Activated T-cell treated with anti-CD3 and anti-CD28 coated beads, Interleukin-2, amount 50 U/mL, for 24 hours (primary cell): ENCODE data around the gene HS6ST1.

Experiments
- DNase-seq: peaks from one replicate; pipeline ENCODE4 v3.0.0-alpha.2; 2020
- H3K27ac Mint-ChIP-seq: 2 replicates; pipeline ENCODE4 v1.8.0; 2020; ENCODE audit warnings: mild to moderate bottlenecking, mixed read lengths
- H3K27me3 Mint-ChIP-seq: 2 replicates; pipeline ENCODE4 v1.8.0; 2020; ENCODE audit warnings: mixed read lengths
- H3K36me3 Mint-ChIP-seq: 2 replicates; pipeline ENCODE4 v1.8.0; 2020; ENCODE audit warnings: low read depth, mixed read lengths
- H3K4me1 Mint-ChIP-seq: 2 replicates; pipeline ENCODE4 v1.8.0; 2020; ENCODE audit warnings: low read depth, mixed read lengths
- H3K4me3 Mint-ChIP-seq: 2 replicates; pipeline ENCODE4 v1.8.0; 2020; ENCODE audit warnings: mild to moderate bottlenecking, moderate library complexity, mixed read lengths
- H3K9me3 Mint-ChIP-seq: 2 replicates; pipeline ENCODE4 v1.8.0; 2020; ENCODE audit warnings: mixed read lengths

The HS6ST1 gene

DNA sequence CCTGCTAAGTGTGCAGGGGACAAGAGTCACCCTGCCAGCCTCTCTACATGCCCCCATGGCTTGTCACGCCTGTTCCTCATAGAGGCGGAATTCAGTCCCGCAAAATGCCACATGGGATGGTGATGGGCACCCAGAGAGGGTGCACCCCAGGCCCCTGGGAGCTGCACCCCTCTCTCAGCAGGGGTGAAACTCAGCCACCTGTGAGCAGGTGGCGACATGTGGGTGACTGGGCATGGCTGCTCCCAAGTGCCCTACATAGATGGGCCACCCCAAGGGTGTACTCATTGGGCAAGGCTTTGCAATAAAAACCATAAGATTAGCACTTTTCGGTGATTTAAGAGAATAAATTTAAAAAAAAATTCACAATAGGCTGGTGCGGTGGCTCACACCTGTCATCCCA, 6.3 kb downstream of the HS6ST1 start:
- Mint-ChIP-seq H3K27ac (no peak overlapping the region), H3K9me3 (no peaks in the 10 kb centered on the region), H3K4me3 (no peak overlapping the region), H3K4me1 (peaks cover 61% of the 10 kb centered on the region), H3K36me3 (peaks cover 24% of the 10 kb centered on the region), H3K27me3 (no peaks in the 10 kb centered on the region)
- DNase-seq: no peak

DNA sequence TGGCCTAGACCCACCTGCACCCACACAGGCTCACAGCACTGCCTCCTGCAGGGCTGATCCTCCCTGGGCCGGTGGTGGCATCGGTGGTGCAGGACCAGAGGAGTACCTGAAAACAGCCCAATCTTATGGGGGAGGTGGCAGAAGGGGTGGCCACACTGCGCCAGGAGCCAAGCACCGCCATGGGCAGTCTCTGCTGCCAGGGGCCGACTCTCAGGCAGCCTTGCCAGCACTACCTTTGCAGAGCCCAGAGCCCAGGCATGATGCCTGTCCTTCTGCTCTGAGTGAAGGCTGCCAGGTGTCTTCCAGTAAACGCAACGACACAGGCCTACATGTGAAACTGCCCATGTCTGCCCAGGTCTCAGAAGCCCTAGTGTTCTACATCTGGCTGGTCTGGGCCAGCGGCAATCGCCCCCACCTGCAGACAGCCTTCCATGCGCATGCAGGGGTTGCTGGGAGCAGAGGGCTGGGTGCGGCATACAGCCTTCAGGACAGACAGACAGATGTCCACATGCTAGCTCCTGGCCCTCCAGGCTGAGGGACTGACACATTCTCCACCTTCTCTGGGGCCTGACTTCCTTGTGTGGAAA, 6.8 kb downstream of the HS6ST1 start:
- no peak overlapping the region for H3K4me3 Mint-ChIP-seq
- peak; percentile 24 for DNase-seq
- no peaks in the 10 kb centered on the region for H3K27me3 Mint-ChIP-seq
- H3K27ac Mint-ChIP-seq: no peak overlapping the region
- H3K4me1 Mint-ChIP-seq: peaks cover 57% of the 10 kb centered on the region
- H3K36me3 Mint-ChIP-seq: peaks cover 26% of the 10 kb centered on the region
- no peaks in the 10 kb centered on the region for H3K9me3 Mint-ChIP-seq

DNA sequence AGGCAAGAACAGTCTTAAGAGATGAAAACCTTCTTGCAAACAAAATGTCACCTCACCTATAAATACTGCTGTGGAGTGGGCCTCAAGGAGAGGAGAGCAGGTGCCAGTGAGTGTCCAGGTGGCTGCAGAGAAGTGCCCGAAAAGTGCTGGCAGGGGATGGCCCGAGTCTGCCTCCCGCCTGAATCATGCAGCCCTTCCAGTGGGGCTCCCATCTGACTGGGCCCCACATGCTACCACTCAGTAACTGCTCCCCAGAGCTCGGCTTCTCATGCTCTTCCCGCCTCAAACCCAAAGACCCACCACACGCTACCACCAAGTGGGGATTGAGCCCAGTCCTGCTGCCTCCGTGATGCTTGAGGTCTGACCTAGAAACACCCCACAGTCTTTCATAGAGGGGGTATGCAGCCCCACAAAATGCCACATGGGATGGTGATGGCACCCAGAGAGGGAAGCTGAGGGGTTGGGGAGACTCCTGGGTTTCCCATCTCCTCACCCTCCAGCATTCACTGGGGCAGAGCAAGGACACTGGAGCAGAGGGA, 7.4 kb downstream of the HS6ST1 start:
- Mint-ChIP-seq H3K4me3 (no peak overlapping the region), H3K36me3 (peaks cover 24% of the 10 kb centered on the region), H3K27me3 (no peaks in the 10 kb centered on the region), H3K9me3 (no peaks in the 10 kb centered on the region), H3K4me1 (peaks cover 53% of the 10 kb centered on the region), H3K27ac (no peak overlapping the region)
- DNase-seq: no peak

DNA sequence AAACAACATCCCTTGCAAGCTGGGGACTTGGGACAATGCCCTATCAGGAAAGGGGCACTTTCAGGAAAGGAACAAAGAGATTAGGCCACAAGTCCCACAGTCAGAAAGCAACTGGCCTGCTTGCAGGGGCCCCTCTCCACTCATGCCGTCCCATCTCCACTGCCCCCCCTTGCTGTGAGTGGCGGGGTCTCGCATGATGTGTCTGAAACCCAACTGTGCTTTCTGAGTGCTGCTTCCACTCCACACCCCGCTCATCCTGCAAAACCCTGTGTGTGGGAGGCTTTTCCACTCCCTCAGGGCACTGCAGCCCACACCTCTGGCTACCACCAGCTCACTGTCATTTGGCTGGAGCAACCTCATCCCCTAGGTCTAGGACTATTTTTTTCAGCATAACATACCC, 7.9 kb downstream of the HS6ST1 start:
- peaks cover 24% of the 10 kb centered on the region for H3K36me3 Mint-ChIP-seq
- peaks cover 51% of the 10 kb centered on the region for H3K4me1 Mint-ChIP-seq
- no peak overlapping the region for H3K4me3 Mint-ChIP-seq
- no peak overlapping the region for H3K27ac Mint-ChIP-seq
- no peak for DNase-seq
- no peaks in the 10 kb centered on the region for H3K27me3 Mint-ChIP-seq
- no peaks in the 10 kb centered on the region for H3K9me3 Mint-ChIP-seq

DNA sequence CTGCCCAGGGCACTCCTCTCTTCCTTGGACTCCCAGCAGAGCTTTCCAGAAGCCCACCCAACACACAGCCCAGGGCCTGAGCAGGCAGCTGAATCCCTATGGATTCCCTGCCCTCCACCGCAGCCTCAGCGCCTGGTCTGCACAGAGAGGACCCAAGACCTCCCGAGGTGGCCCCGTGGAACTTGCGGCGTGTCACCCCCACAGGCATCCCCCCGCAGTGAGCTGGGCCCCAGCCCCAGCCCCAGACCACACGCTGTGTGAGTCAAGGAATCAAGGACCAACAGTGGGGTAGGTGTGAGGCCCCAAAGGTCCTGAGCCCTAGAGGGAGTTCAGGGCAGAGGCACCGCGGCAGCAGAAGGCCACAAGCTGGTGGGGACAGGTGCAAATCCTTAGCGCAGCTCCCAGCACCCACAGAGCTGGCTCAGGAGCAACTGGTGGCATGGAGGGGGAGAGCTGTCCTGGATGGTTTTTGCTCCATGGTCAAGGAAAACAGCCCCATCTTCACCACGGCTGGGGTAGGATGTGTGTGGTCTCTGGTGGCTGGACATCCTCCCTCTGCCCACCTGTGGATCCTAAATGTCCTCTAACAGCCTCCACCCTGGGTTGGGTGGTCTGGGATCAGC, 8.5 kb downstream of the HS6ST1 start:
- H3K4me1 Mint-ChIP-seq: peaks cover 47% of the 10 kb centered on the region
- DNase-seq: peak; percentile 21
- H3K36me3 Mint-ChIP-seq: peaks cover 19% of the 10 kb centered on the region
- no peak overlapping the region for H3K4me3 Mint-ChIP-seq
- H3K27me3 Mint-ChIP-seq: no peaks in the 10 kb centered on the region
- H3K27ac Mint-ChIP-seq: no peak overlapping the region
- no peaks in the 10 kb centered on the region for H3K9me3 Mint-ChIP-seq

DNA sequence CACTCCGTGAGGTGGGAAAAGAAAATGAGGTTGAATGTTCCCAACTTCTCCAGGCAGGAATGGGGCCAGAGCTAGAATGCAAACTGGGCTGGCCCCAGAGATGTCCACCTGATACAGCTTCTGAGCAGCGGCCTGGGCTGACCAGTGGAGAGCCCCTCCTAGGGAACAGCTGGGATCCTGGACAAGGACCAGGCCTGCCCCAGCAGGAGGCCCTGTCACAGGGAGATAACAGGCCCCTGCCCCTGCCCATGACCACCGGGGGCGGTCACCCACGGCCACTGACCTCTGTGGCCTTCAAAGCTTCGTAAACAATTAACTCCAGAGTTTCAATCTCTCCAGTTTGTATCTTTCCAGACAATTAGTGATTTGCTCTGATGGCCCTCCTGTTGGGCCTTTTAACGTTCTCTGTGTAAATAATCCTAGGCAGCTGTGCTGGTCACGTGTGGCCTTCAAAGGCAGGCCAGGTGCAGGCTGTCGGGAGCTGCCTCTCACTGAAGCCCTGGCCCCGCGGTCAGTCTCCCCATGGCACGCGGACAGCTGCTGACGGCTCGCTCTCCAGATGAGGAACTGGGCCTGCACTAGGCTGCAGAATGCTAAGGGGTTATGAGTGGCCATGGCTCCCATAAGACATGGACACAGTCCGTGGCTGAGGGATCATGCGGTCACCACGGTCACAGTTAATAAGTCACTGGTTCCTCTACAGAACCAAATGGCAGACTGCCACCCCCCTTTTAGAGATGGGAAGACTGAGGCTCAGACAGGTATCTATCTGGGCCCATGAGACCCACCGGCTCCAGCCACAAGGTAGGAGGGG, 9.2 kb downstream of the HS6ST1 start:
- peaks cover 39% of the 10 kb centered on the region for H3K4me1 Mint-ChIP-seq
- H3K4me3 Mint-ChIP-seq: no peak overlapping the region

DNA sequence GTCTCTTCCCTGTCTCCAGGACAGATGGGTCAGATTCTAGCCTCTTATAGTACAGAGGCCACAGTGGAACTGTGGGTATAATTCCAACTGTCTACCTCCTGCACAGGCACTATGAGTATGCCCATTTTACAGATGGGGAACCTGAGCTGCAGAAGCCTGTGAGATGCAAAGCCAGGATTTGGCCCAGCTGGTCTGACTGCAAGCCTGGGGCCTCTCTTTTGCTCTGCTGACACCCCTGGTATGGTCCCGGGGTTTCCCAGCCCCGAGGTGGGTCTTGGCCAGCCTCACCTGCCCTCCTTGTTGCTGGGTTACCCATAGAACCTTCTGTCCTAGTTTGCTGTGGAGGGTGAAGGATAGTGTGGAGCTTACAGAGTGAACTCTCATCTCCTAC, 9.8 kb downstream of the HS6ST1 start:
- Mint-ChIP-seq H3K4me3 (no peak overlapping the region), H3K27ac (no peak overlapping the region), H3K9me3 (no peaks in the 10 kb centered on the region), H3K27me3 (no peaks in the 10 kb centered on the region), H3K36me3 (peaks cover 10% of the 10 kb centered on the region), H3K4me1 (peaks cover 33% of the 10 kb centered on the region)
- DNase-seq: no peak

More for the DNA sequence above, 9.2 kb downstream of the HS6ST1 start:
- Mint-ChIP-seq H3K9me3 (no peaks in the 10 kb centered on the region), H3K27ac (no peak overlapping the region), H3K36me3 (peaks cover 15% of the 10 kb centered on the region), H3K27me3 (no peaks in the 10 kb centered on the region)
- no peak for DNase-seq

DNA sequence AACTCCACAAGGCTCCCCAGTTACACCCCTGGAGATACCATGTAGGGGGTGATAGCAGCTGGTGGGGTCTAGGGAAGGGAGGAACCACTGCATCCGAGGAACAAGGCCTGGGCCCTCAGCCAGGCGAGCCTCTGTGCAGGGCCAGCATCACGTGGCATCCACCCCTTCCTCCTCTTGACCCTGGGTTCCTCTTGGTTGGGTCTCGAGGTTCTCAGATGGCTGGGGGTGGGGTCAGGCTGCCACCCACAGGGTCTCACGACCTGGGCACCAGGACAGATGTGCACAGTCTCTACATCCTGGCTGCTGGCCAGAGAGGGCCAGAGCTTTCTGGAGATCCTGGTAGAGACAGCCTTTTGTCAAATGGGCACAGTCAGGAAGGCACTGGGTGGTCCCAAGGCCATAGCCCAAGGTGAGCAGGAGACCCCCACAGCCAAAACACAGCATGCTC, 10.4 kb downstream of the HS6ST1 start:
- H3K4me3 Mint-ChIP-seq: no peak overlapping the region
- H3K27me3 Mint-ChIP-seq: no peaks in the 10 kb centered on the region
- no peak overlapping the region for H3K27ac Mint-ChIP-seq
- peaks cover 10% of the 10 kb centered on the region for H3K36me3 Mint-ChIP-seq
- no peak for DNase-seq
- H3K9me3 Mint-ChIP-seq: no peaks in the 10 kb centered on the region
- peaks cover 29% of the 10 kb centered on the region for H3K4me1 Mint-ChIP-seq

DNA sequence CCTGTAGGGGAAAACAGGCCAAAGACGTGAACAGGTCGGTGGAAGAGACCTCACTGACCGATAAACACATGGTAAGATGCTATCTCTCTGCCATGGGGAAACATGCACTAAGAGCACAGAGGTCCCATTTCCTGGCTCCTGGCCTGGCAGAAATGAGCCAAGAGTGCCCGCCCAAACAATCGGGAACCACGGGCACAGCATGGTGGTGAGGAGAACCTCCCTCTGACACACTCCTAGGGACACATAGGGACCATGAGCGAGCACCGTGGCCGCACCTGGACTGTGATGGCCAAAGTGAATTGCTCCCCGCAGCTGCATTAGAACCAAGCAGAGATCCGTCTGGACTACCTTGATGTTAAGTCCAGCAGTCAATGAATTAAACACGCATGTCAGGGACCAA, 11.1 kb downstream of the HS6ST1 start:
- H3K36me3 Mint-ChIP-seq: peaks cover 10% of the 10 kb centered on the region
- peaks cover 23% of the 10 kb centered on the region for H3K4me1 Mint-ChIP-seq
- H3K4me3 Mint-ChIP-seq: no peak overlapping the region
- no peaks in the 10 kb centered on the region for H3K27me3 Mint-ChIP-seq
- DNase-seq: no peak
- H3K9me3 Mint-ChIP-seq: no peaks in the 10 kb centered on the region
- no peak overlapping the region for H3K27ac Mint-ChIP-seq

DNA sequence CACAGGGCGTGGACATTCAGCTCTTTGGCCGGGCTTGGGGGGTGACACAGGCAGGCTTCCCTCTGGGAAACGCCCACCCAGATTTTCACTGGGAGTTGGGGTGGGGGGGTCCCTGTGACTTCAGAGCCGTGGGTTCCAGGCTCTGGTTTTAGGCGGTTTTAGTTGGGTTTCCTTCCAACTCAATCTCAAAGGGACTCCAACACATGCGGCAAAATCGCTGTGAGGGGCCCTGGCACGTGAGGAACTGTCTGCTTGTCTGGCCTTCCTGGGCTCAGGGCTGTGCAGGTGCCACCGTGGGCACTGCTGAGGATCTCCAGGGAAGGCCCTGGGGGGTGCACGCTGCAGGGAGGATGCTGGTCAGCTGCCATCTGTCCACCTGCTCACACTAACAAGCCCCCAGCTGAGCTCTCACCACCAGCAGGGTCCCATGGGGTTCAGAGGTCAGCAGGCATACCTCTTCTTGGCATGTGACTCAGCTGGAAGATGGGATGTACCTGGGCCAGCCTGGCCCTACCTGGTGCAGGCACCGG, 11.7 kb downstream of the HS6ST1 start:
- DNase-seq: no peak
- Mint-ChIP-seq H3K4me1 (peaks cover 19% of the 10 kb centered on the region), H3K4me3 (no peak overlapping the region), H3K27ac (no peak overlapping the region), H3K36me3 (peaks cover 6% of the 10 kb centered on the region), H3K27me3 (no peaks in the 10 kb centered on the region), H3K9me3 (no peaks in the 10 kb centered on the region)

DNA sequence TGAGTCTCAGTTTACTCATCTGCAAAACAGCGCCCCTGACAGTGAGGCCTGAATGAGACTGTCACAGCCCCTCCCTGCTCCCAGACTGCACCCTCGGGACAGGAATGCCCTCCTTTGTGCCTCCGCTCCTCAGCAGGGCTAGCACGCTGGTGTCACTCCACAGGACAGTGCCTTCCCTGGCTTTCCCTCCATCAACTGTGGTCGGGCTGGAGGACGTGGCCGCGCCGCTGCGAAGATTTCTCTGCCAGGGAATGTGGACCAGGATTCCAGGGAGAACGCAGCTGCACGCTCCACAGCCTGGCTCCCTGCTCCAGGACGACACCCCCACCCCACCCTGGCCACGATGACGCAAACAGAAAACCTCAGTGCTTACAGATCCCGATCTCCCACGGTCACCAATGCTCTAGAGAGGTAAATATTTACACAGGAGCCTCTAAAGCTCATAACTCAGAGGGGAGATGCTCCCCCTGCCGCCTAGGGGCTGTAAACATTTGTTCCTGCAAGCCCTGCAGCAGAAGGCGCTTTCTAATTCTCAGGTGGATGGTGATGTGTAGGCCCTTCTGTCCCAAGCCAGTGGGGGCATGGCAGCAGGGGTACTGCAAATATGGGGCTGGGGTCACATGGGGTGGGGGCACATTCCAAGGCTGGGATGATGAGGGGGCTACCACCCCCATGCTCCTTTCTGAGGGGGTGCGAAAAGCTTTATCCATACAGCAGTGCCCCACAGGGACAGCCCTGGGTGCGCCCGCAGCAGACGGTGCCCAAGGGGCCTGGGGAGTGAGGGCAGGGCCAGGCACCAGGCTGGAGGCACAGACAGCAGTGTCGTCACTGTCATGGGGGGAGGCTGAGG, 12.4 kb downstream of the HS6ST1 start:
- Mint-ChIP-seq H3K4me3 (no peak overlapping the region), H3K36me3 (peaks cover 6% of the 10 kb centered on the region), H3K4me1 (peaks cover 14% of the 10 kb centered on the region), H3K27ac (no peak overlapping the region), H3K27me3 (no peaks in the 10 kb centered on the region), H3K9me3 (no peaks in the 10 kb centered on the region)
- DNase-seq: no peak

DNA sequence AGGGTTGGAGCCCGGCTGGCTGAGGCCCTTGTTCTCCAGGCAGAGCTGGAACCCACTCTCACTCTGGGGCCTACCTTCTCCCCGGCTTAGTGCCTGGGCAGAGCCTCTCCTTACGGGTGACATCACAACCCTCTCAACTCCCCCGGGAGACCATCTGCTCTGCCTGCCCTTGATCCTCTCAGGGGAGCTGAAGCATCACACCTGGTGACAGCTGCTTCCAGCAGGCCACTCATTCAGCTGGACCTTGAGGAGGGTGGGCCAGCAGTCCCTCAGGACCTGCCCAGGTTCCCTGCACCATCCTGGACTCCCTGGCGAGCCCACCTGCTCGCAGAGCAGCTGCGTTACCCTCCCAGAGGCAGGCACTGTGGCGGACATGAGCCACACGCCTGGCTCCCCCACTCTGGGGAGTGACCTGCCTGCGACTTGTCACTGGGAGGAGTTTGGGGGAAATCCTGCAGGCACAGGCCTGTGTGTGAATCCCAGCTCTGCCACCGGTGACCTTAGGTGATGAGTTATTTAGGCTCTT, 13.1 kb downstream of the HS6ST1 start:
- DNase-seq: no peak
- H3K36me3 Mint-ChIP-seq: peaks cover 6% of the 10 kb centered on the region
- no peaks in the 10 kb centered on the region for H3K9me3 Mint-ChIP-seq
- H3K4me1 Mint-ChIP-seq: peaks cover 9% of the 10 kb centered on the region
- H3K4me3 Mint-ChIP-seq: no peak overlapping the region
- H3K27me3 Mint-ChIP-seq: no peaks in the 10 kb centered on the region
- H3K27ac Mint-ChIP-seq: no peak overlapping the region

DNA sequence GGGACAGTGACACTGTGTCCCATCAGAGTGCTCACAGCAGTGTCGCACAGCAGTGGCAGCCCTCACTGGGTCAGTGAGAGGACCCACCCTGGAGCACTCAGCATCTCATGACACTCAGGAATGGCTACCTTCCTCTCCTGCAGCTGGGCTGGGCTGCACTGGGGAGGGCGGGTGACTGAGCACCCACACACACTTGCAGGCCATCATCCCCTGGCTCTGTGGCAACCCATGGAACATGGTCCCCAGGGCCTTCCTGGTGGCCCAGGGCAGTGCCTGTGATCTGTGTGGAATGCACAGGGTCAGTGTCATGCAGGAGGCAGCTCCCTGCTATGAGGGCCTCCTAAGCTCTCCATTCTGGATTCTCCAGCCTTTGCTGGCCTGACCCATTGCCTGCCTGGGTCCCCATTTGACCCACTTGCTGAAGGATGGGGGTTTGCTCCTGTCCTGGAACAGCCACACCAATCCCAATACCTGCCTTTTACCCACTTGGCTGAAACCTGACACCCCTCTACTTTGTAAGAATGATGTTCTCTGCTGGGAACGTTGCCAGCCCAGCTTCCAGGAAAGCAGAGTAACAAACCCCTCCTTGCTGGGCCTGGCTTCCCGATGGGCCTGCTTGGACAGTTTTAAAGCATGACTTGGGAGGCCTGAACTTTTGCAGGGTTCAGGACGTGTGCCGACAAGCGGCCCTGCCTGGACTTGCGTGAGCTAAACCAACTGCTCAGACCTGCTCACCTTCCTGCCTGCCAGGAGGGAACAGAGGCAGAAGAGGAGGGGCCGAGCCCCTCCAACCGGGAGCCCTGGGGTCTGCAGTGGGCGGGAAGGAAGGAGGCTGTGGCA, 13.7 kb downstream of the HS6ST1 start:
- Mint-ChIP-seq H3K27me3 (no peaks in the 10 kb centered on the region), H3K4me1 (peaks cover 7% of the 10 kb centered on the region), H3K36me3 (peaks cover 6% of the 10 kb centered on the region), H3K27ac (no peak overlapping the region), H3K9me3 (no peaks in the 10 kb centered on the region), H3K4me3 (no peak overlapping the region)
- DNase-seq: no peak
